HepG2 (cell line): ENCODE results near the gene SLC36A3. TPM values are rescaled to one million over a fixed set of nuclear protein-coding genes. Genes with fewer than 3 reads are reported as not detected.
A peak's percentile ranks its signal among the peaks of the same experiment; 100 is the strongest.

Experiments used
- ATAC-seq: fragments of 200-7000 bp; cut with Tn5 transposase; 3 replicates; pipeline ENCODE4 v1.9.1; 2020; ENCODE audit warnings: mild to moderate bottlenecking, moderate library complexity
- BruUV-seq: library from RNA; stranded (reverse); fragments of 400-500 nt; replicated peaks from 2 replicates; lab custom pipeline; 2021; lab: Mats Ljungman, UMichigan
- CTCF ChIA-PET: fragments of 300-600 bp; formaldehyde crosslinking; extraction: SDS; loops from one replicate; lab custom pipeline; 2021; ENCODE audit warnings: low total read pairs, inconsistent platforms, low intra/inter-chr PET ratio; lab: Yijun Ruan, JAX
- POLR2A ChIA-PET: fragments of 350-600 bp; sonication (Branson Sonifier 250); formaldehyde crosslinking; loops from one replicate; lab custom pipeline; 2020; ENCODE audit warnings: antibody characterized with exemption, inconsistent platforms; lab: Yijun Ruan, JAX
- DNase-seq: peaks from one replicate; pipeline ENCODE4 v3.0.0-alpha.2; 2015; ENCODE audit warnings: low spot score
- FAIRE-seq: peaks from 3 replicates; lab custom pipeline; 2011; peaks lifted over from hg19 to GRCh38; lab: Jason Lieb, UNC
- H2AFZ ChIP-seq: one replicate; pipeline ENCODE4 v1.6.1; 2011; ENCODE audit warnings: low read length, inconsistent platforms
- H3K27ac ChIP-seq: fragments of 300-600 bp; 3 replicates; pipeline ENCODE4 v1.8.0; 2011; ENCODE audit warnings: mixed run types, mild to moderate bottlenecking, mixed read lengths, low read length, inconsistent platforms; ENCODE audit not compliant: insufficient read depth; ENCODE audit errors: extremely low read length
- H3K27me3 ChIP-seq, 2 experiments: fragments of 200-600 bp in 1 of 2; 2 replicates in 1 of 2; 3 replicates in 1 of 2; pipeline versions ENCODE4 v1.6.0 to v1.8.0; 2011; ENCODE audit warnings: low read length in 2 of 2, mild to moderate bottlenecking in 2 of 2, moderate library complexity in 2 of 2, inconsistent platforms in 1 of 2; ENCODE audit not compliant: insufficient read depth in 2 of 2, control insufficient read depth in 1 of 2
- H3K36me3 ChIP-seq, 2 experiments: fragments of 200-600 bp in 1 of 2; replicated peaks in 1 of 2; 2 replicates in 1 of 2; 3 replicates in 1 of 2; pipeline versions ENCODE4 v1.5.1 to v1.8.0; 2011; ENCODE audit warnings: low read length in 2 of 2, inconsistent platforms in 1 of 2; ENCODE audit not compliant: insufficient read depth in 2 of 2, control insufficient read depth in 1 of 2
- H3K4me1 ChIP-seq: 2 replicates; pipeline ENCODE4 v1.5.1; 2012; ENCODE audit warnings: low read length, inconsistent platforms; ENCODE audit not compliant: insufficient read depth
- H3K4me2 ChIP-seq: 2 replicates; pipeline ENCODE4 v1.6.0; 2011; ENCODE audit warnings: low read depth, low read length, inconsistent platforms
- H3K4me3 ChIP-seq, 3 experiments: fragments of 200-600 bp in 1 of 3; sonication (generic), shearing (Covaris generic) in 1 of 3; replicated peaks in 1 of 3; 2 replicates each; pipeline ENCODE4 v1.5.1; 2011 to 2016; ENCODE audit warnings: low read length in 3 of 3, inconsistent platforms in 2 of 3, low read depth in 2 of 3, mild to moderate bottlenecking in 2 of 3, control low read depth in 1 of 3, mixed read lengths in 1 of 3; ENCODE audit not compliant: insufficient read depth in 1 of 3
- H3K79me2 ChIP-seq: one replicate; pipeline ENCODE4 v1.6.1; 2011; ENCODE audit warnings: low read length, inconsistent platforms; ENCODE audit not compliant: insufficient read depth
- H3K9ac ChIP-seq: 2 replicates; pipeline ENCODE4 v1.6.0; 2011; ENCODE audit warnings: mild to moderate bottlenecking, low read depth, low read length, inconsistent platforms; ENCODE audit not compliant: insufficient read depth
- H3K9me3 ChIP-seq: 2 replicates; pipeline ENCODE4 v1.5.1; 2012; ENCODE audit warnings: mild to moderate bottlenecking, low read length
- H4K20me1 ChIP-seq: 2 replicates; pipeline ENCODE4 v1.6.0; 2011; ENCODE audit warnings: inconsistent platforms, mild to moderate bottlenecking, low read length, moderate library complexity; ENCODE audit not compliant: insufficient read depth
- ARNTL ChIP-seq: sonication (generic); formaldehyde crosslinking; IDR thresholded peaks from 2 replicates; pipeline ENCODE4 v1.4.0; 2020; ENCODE audit warnings: mild to moderate bottlenecking, missing genetic modification reagents
- CBX5 ChIP-seq: sonication (generic); formaldehyde crosslinking; IDR thresholded peaks from 2 replicates; pipeline ENCODE4 v1.4.0; 2020; ENCODE audit warnings: missing genetic modification reagents, borderline replicate concordance
- ETV5 ChIP-seq: IDR thresholded peaks from 2 replicates; pipeline ENCODE4 v1.6.1; 2018; ENCODE audit warnings: missing biosample characterization, missing genetic modification reagents, inconsistent platforms, borderline replicate concordance
- KAT8 ChIP-seq: IDR thresholded peaks from 2 replicates; pipeline ENCODE4 v1.6.1; 2016; ENCODE audit warnings: missing genetic modification reagents, missing compliant biosample characterization
- RFX5 ChIP-seq: IDR thresholded peaks from 2 replicates; pipeline ENCODE4 v1.6.1; 2011; ENCODE audit warnings: low read depth, low read length, improper control_type of control experiment
- SCMH1 ChIP-seq: sonication (generic); formaldehyde crosslinking; IDR thresholded peaks from 2 replicates; pipeline ENCODE4 v1.9.0; 2021; ENCODE audit warnings: missing genetic modification reagents, mild to moderate bottlenecking, borderline replicate concordance
- TEF ChIP-seq: sonication (generic); formaldehyde crosslinking; IDR thresholded peaks from 2 replicates; pipeline ENCODE4 v1.5.0; 2020; ENCODE audit warnings: missing genetic modification reagents
- ZNF124 ChIP-seq: sonication (generic); formaldehyde crosslinking; IDR thresholded peaks from 2 replicates; pipeline ENCODE4 v1.4.0; 2020; ENCODE audit warnings: missing genetic modification reagents
- ZNF136 ChIP-seq: sonication (generic); formaldehyde crosslinking; IDR thresholded peaks from 2 replicates; pipeline ENCODE4 v1.8.1; 2022; ENCODE audit warnings: low read depth, mild to moderate bottlenecking, moderate library complexity, missing genetic modification reagents
- ZNF18 ChIP-seq: sonication (generic); formaldehyde crosslinking; IDR thresholded peaks from 2 replicates; pipeline ENCODE4 v1.8.0; 2022; ENCODE audit warnings: mild to moderate bottlenecking, missing genetic modification reagents; ENCODE audit not compliant: insufficient replicate concordance
- ZNF563 ChIP-seq: sonication (generic); formaldehyde crosslinking; IDR thresholded peaks from 2 replicates; pipeline ENCODE4 v1.8.0; 2022; ENCODE audit warnings: mild to moderate bottlenecking, moderate library complexity, missing genetic modification reagents
- ZNF572 ChIP-seq: sonication (generic); formaldehyde crosslinking; IDR thresholded peaks from 2 replicates; pipeline ENCODE4 v1.5.1; 2020; ENCODE audit warnings: mild to moderate bottlenecking, missing genetic modification reagents
- ZNF713 ChIP-seq: sonication (generic); formaldehyde crosslinking; IDR thresholded peaks from 2 replicates; pipeline ENCODE4 v1.4.0; 2020; ENCODE audit warnings: mild to moderate bottlenecking, missing genetic modification reagents
- WGBS: methylation state at CpG from one replicate; pipeline ENCODE4 v1.1.6; 2017; ENCODE audit warnings: low lambda C conversion rate; 5-methylcytosine and 5-hydroxymethylcytosine counted together
- in situ Hi-C: cut with HindIII; loops from 2 replicates; pipeline ENCODE4 v1.10.0; 2017; ENCODE audit warnings: low pct_unique_long_range_greater_than_20kb; ENCODE audit not compliant: extremely low pct_ligation_motif_present
- intact Hi-C: fragments of 100-400 bp; cut with micrococcal nuclease; formaldehyde crosslinking; loops from one replicate; pipeline ENCODE4 v1.10.0; 2022; ENCODE audit not compliant: unreplicated experiment
- polyA plus RNA-seq, 8 experiments: library from polyadenylated mRNA; depleted of rRNA in 3 of 8; stranded (reverse) in 7 of 8; unstranded in 1 of 8; fragments of >200 nt; fragmentation: Illumina TruSeq in 4 of 8; extraction: Trizol in 4 of 8; gene quantifications; 2 replicates each; pipeline versions ENCODE4 v1.2.1 to v1.2.3, GENCODE V29; 2011 to 2016; ENCODE audit warnings: low read depth in 4 of 8, missing spikeins in 1 of 8, mixed read lengths in 1 of 8; ENCODE audit not compliant: insufficient read depth in 1 of 8
- total RNA-seq, 5 experiments: library from RNA; depleted of rRNA; stranded (reverse); fragments of >200 nt; fragmentation: Illumina TruSeq; extraction: Trizol; gene quantifications; 2 replicates each; pipeline ENCODE4 v1.2.3, GENCODE V29; 2016; ENCODE audit warnings: low read depth in 1 of 5

Gene SLC36A3
- total and polyA plus RNA-seq, 2 of the 13 experiments (the other 11 are each of a cell fraction or from before 2014, with no cell fraction given): not detected

GRCh38 chr5:151253605-151253950 lies 50.0 kb downstream of the SLC36A3 start:
- no peak for FAIRE-seq
- no peak for TF ChIP-seq ZNF18
- TF ChIP-seq, all 625 proteins: peak for 0
- Histone ChIP-seq H3K27me3 (no peaks in the 10 kb centered on the region; a peak in 1 of 5 replicates), H3K4me2 (peak overlapping the region; percentile 84), H4K20me1 (no peaks in the 10 kb centered on the region), H3K27ac (peak overlapping the region; percentile 70), H3K9me3 (no peaks in the 10 kb centered on the region), H3K4me3 (peak overlapping the region; percentile 83 to 87 (median 84)), H3K4me1 (peaks cover 39% of the 10 kb centered on the region), H3K79me2 (peaks cover 33% of the 10 kb centered on the region), H3K9ac (peak overlapping the region; percentile 72), H3K36me3 (no peaks in the 10 kb centered on the region), H2AFZ (peak overlapping the region; percentile 60)
- BruUV-seq: no TSS peak
- DNase-seq (no peak), ATAC-seq (no peak)
- ChIA-PET CTCF (no interaction called here), POLR2A (interaction anchor here (1.1 to 1.8 kb wide), 7 partner anchors 11 to 518 kb away, joined by 3 to 25 read pairs (median 7); partner anchors contain the start of genes CCDC69 and G3BP1)
- 3% methylated on average over 5 of the region's 5 CpGs for WGBS
- in situ Hi-C loops (no loop called here), intact Hi-C loops (loop anchor here (1.0 to 5.0 kb wide), 3 partner anchors 29 to 519 kb away; partner anchors contain the start of genes ATOX1, CCDC69 and G3BP1)

- peak; percentile 99 for DNase-seq
- H3K79me2 ChIP-seq: peaks cover 33% of the 10 kb centered on the region
- H3K9ac ChIP-seq: peak within 1 kb of the TSS; percentile 72
- H3K27ac ChIP-seq: peak within 1 kb of the TSS; percentile 84
- H4K20me1 ChIP-seq: no peaks in the 10 kb centered on the region
- peak within 1 kb of the TSS; percentile 83 to 87 (median 84) for H3K4me3 ChIP-seq
- ATAC-seq: peak; percentile 93
- FAIRE-seq: peak; percentile 95
- ChIA-PET CTCF (no interaction called here), POLR2A (interaction anchor here (0.6 to 2.9 kb wide), 23 partner anchors 9 to 522 kb away, joined by 3 to 36 read pairs (median 4); partner anchors contain the start of genes ANXA6, CCDC69, DCTN4 and G3BP1)
- BruUV-seq: TSS peak; percentile 78
- in situ Hi-C loops: no loop called here
- peak within 1 kb of the TSS; percentile 65 for H2AFZ ChIP-seq
- H3K27me3 ChIP-seq: no peaks in the 10 kb centered on the region; a peak in 1 of 5 replicates
- intact Hi-C loops: loop anchor here (1.0 to 5.0 kb wide), 3 partner anchors 29 to 519 kb away; partner anchors contain the start of genes ATOX1, CCDC69 and G3BP1
- under 1% methylated on average over 25 of the region's 52 CpGs for WGBS
- no peaks in the 10 kb centered on the region for H3K36me3 ChIP-seq
- peaks cover 41% of the 10 kb centered on the region for H3K4me1 ChIP-seq
- no peaks in the 10 kb centered on the region for H3K9me3 ChIP-seq
- peak within 1 kb of the TSS; percentile 97 for H3K4me2 ChIP-seq
- TF ChIP-seq ZNF713 (CRISPR knock-in tag): no peak
- peak; percentile 13; the same call in 1 of the 2 replicates for TF ChIP-seq ETV5 (CRISPR knock-in tag)
- TF ChIP-seq TEF (CRISPR knock-in tag): 0 out of 2 replicates have a peak, but pooled peaks have one; percentile 36
- TF ChIP-seq ZNF572 (CRISPR knock-in tag): 0 out of 2 replicates have a peak, but pooled peaks have one; percentile 25
- TF ChIP-seq SCMH1 (CRISPR knock-in tag): no peak
- 0 out of 2 replicates have a peak, but pooled peaks have one; percentile 23 for TF ChIP-seq ZNF124 (CRISPR knock-in tag)
- TF ChIP-seq ARNTL (CRISPR knock-in tag): 0 out of 2 replicates have a peak, but pooled peaks have one; percentile 11
- TF ChIP-seq ZNF136: 0 out of 2 replicates have a peak, but pooled peaks have one; percentile 72
- 0 out of 2 replicates have a peak, but pooled peaks have one; percentile 20 for TF ChIP-seq RFX5
- TF ChIP-seq KAT8 (CRISPR knock-in tag): peak; percentile 25
- 0 out of 2 replicates have a peak, but pooled peaks have one; percentile 28 for TF ChIP-seq ZNF563 (CRISPR knock-in tag)
- peak; percentile 32; the same call in 1 of the 2 replicates for TF ChIP-seq CBX5
These were observed 50.6 kb downstream of the SLC36A3 start, which contains the start of gene GM2A for GRCh38 chr5:151252762-151253604. TSS of gene GM2A (plus strand) at chr5:151253185. CDS start at chr5:151253217, 32 bp downstream.
